OCI-LY7 (cell line): ENCODE results near the gene SLC25A17. TPM values are rescaled to one million over a fixed set of nuclear protein-coding genes. Genes with fewer than 3 reads are reported as not detected.
A peak's percentile ranks its signal among the peaks of the same experiment; 100 is the strongest.

ENCODE experiments used
- BruUV-seq: library from RNA; stranded (reverse); fragments of 400-500 nt; replicated peaks from 2 replicates; lab custom pipeline; 2021; lab: Mats Ljungman, UMichigan
- CTCF ChIA-PET: fragments of 300-600 bp; sonication (Branson Sonifier 250); formaldehyde crosslinking; loops from one replicate; lab custom pipeline; 2022; ENCODE audit warnings: antibody characterized with exemption; ENCODE audit not compliant: unreplicated experiment; lab: Charles Lee
- POLR2A ChIA-PET: fragments of 300-600 bp; sonication (Branson Sonifier 250); formaldehyde crosslinking; loops from one replicate; lab custom pipeline; 2022; ENCODE audit warnings: antibody characterized with exemption; lab: Charles Lee
- DNase-seq: peaks from one replicate; pipeline ENCODE4 v3.0.0-alpha.2; 2015; ENCODE audit warnings: low spot score
- H2AFZ ChIP-seq: fragments of 200-600 bp; sonication (generic), shearing (Covaris generic); 2 replicates; pipeline ENCODE4 v1.6.1; 2014; ENCODE audit warnings: mild to moderate bottlenecking, antibody characterized with exemption, low read length, moderate library complexity
- H3K27ac ChIP-seq: fragments of 200-600 bp; sonication (generic); 2 replicates; pipeline ENCODE4 v1.5.1; 2014; ENCODE audit warnings: mixed run types, low read depth, mild to moderate bottlenecking, moderate library complexity, low read length, inconsistent platforms; ENCODE audit not compliant: poor library complexity, severe bottlenecking
- H3K36me3 ChIP-seq: fragments of 200-600 bp; sonication (generic); 2 replicates; pipeline ENCODE4 v1.6.1; 2014; ENCODE audit warnings: mild to moderate bottlenecking, antibody characterized with exemption, low read length, moderate library complexity, mixed read lengths; ENCODE audit not compliant: insufficient read depth
- H3K4me1 ChIP-seq: fragments of 200-600 bp; sonication (generic); 2 replicates; pipeline ENCODE4 v1.5.1; 2014; ENCODE audit warnings: mild to moderate bottlenecking, low read length; ENCODE audit not compliant: insufficient read depth, poor library complexity, severe bottlenecking
- H3K4me2 ChIP-seq: fragments of 200-600 bp; sonication (generic); 2 replicates; pipeline ENCODE4 v1.6.1; 2014; ENCODE audit warnings: mild to moderate bottlenecking, low read length
- H3K4me3 ChIP-seq: fragments of 200-600 bp; sonication (generic); 2 replicates; pipeline ENCODE4 v1.5.1; 2014; ENCODE audit warnings: mild to moderate bottlenecking, low read depth, low read length; ENCODE audit not compliant: poor library complexity, severe bottlenecking
- H3K79me2 ChIP-seq: fragments of 200-600 bp; sonication (generic); 2 replicates; pipeline ENCODE4 v1.6.1; 2016; ENCODE audit warnings: low read depth, mild to moderate bottlenecking, low read length, moderate library complexity, mixed read lengths; ENCODE audit not compliant: insufficient read depth
- H3K9me2 ChIP-seq: fragments of 200-600 bp; sonication (generic); 2 replicates; pipeline ENCODE4 v1.6.1; 2016; ENCODE audit warnings: mild to moderate bottlenecking, low read length, mixed read lengths; ENCODE audit not compliant: insufficient read depth
- H3K9me3 ChIP-seq: fragments of 200-600 bp; sonication (generic); 2 replicates; pipeline ENCODE4 v1.6.1; 2014; ENCODE audit warnings: mild to moderate bottlenecking, mixed run types, low read length, mixed read lengths
- H4K20me1 ChIP-seq: fragments of 200-600 bp; sonication (generic); 2 replicates; pipeline ENCODE4 v1.6.1; 2014; ENCODE audit warnings: mild to moderate bottlenecking, antibody characterized with exemption, low read length, moderate library complexity, mixed read lengths; ENCODE audit not compliant: insufficient read depth
- EZH2phosphoT487 ChIP-seq: fragments of 200-600 bp; sonication (generic); IDR thresholded peaks from 2 replicates; pipeline ENCODE4 v1.6.1; 2018; ENCODE audit warnings: low read depth, borderline replicate concordance, mild to moderate bottlenecking, mixed run types, antibody characterized with exemption, low read length, moderate library complexity, mixed read lengths
- intact Hi-C: fragments of 100-400 bp; cut with micrococcal nuclease; formaldehyde crosslinking; loops from one replicate; pipeline ENCODE4 v1.10.0; 2022; ENCODE audit not compliant: unreplicated experiment
- total RNA-seq, 2 experiments: library from RNA; depleted of rRNA in 1 of 2; stranded (reverse); fragments of >200 nt in 1 of 2; shearing (Covaris generic) in 1 of 2; gene quantifications; 2 replicates each; pipeline ENCODE4 v1.2.3, GENCODE V29; 2014 to 2022
- TF ChIP-seq, protein P1 (sequence below): fragments of 200-600 bp; sonication (generic); conservative IDR thresholded peaks from 2 replicates; pipeline ENCODE4 v1.5.1; 2014; ENCODE audit warnings: mild to moderate bottlenecking, antibody characterized with exemption, low read length, moderate library complexity, mixed read lengths

The SLC25A17 gene
- total RNA-seq, 2 experiments from 2014 or later = 25.9 to 37.9 TPM

- H3K9me2 ChIP-seq = no peaks in the 10 kb centered on the region
- DNase-seq = no peak
- no peak overlapping the region for H2AFZ ChIP-seq
- no peak overlapping the region for H3K4me2 ChIP-seq
- no peaks in the 10 kb centered on the region for H4K20me1 ChIP-seq
- peaks cover 7% of the 10 kb centered on the region; the same call in 1 of the 2 replicates for H3K79me2 ChIP-seq
- H3K27ac ChIP-seq = peak overlapping the region; percentile 7
- intact Hi-C loops = no loop called here
- peaks cover 20% of the 10 kb centered on the region for H3K4me1 ChIP-seq
- H3K9me3 ChIP-seq = no peaks in the 10 kb centered on the region
- TF ChIP-seq, protein P1, sequence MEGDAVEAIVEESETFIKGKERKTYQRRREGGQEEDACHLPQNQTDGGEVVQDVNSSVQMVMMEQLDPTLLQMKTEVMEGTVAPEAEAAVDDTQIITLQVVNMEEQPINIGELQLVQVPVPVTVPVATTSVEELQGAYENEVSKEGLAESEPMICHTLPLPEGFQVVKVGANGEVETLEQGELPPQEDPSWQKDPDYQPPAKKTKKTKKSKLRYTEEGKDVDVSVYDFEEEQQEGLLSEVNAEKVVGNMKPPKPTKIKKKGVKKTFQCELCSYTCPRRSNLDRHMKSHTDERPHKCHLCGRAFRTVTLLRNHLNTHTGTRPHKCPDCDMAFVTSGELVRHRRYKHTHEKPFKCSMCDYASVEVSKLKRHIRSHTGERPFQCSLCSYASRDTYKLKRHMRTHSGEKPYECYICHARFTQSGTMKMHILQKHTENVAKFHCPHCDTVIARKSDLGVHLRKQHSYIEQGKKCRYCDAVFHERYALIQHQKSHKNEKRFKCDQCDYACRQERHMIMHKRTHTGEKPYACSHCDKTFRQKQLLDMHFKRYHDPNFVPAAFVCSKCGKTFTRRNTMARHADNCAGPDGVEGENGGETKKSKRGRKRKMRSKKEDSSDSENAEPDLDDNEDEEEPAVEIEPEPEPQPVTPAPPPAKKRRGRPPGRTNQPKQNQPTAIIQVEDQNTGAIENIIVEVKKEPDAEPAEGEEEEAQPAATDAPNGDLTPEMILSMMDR = no peak
- TF ChIP-seq EZH2phosphoT487 = no peak
- H3K4me3 ChIP-seq = no peak overlapping the region
- BruUV-seq = no TSS peak
- peaks cover 58% of the 10 kb centered on the region for H3K36me3 ChIP-seq
- CTCF ChIA-PET = no interaction called here
- POLR2A ChIA-PET = interaction anchor here (0.6 kb wide), 1 partner anchor 28 kb away, joined by 3 read pairs; no protein-coding TSS in a partner anchor
Observed at GRCh38 chr22:40823426-40823825, 4.3 kb upstream of the SLC25A17 start.

DNA sequence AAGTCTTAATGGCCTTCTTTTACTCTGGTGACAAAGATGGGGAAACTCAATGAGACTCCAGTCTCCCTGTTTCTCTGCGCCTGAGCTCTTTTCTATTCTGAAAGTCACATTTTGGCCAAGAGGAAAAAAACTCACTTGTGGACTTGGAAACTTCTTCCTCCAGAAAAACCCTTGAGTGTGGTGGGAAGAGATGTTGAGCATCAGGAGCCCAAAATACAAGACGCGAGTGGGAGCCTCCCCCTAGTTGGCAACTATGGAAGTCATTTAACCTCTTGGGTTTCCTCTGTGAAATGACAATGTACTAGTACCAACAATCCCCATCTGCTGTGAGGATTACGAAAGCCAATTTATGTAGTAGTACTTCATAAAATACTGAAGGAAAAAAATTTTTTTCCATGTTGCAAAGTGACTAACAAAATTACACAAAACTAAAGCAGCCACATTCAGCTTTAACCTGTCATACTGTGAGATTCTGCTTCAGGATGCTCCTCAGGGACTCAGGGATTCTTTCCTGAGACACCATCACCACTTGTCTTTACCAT, 524 bp upstream of the SLC25A17 start:
- Histone ChIP-seq H3K36me3 (peaks cover 36% of the 10 kb centered on the region), H3K79me2 (peaks cover 40% of the 10 kb centered on the region), H3K9me2 (no peaks in the 10 kb centered on the region), H3K4me1 (peaks cover 38% of the 10 kb centered on the region), H4K20me1 (no peaks in the 10 kb centered on the region), H3K4me3 (peak overlapping the region; percentile 96), H3K27ac (peak overlapping the region; percentile 39), H3K4me2 (peak overlapping the region; percentile 96), H3K9me3 (no peaks in the 10 kb centered on the region), H2AFZ (peak overlapping the region; percentile 98)
- ChIA-PET CTCF (no interaction called here), POLR2A (interaction anchor here (0.9 kb wide), 1 partner anchor 35 kb away, joined by 3 read pairs; no protein-coding TSS in a partner anchor)
- intact Hi-C loops = loop anchor here (2.0 kb wide), 1 partner anchor 37 kb away; the partner anchor contains the start of genes ST13 and XPNPEP3
- peak; percentile 24 for DNase-seq
- TSS peak; percentile 90 for BruUV-seq
- TF ChIP-seq, protein P1 = 0 out of 2 replicates have a peak, but pooled peaks have one; percentile 13
- TF ChIP-seq EZH2phosphoT487 = no peak
